ENCODE data around the gene SCYGR4. TPM values are rescaled to one million over a fixed set of nuclear protein-coding genes. Genes with fewer than 3 reads are reported as not detected.

Gene SCYGR4
- total RNA-seq, 1 donor from 2014 or later: not detected

DNA sequence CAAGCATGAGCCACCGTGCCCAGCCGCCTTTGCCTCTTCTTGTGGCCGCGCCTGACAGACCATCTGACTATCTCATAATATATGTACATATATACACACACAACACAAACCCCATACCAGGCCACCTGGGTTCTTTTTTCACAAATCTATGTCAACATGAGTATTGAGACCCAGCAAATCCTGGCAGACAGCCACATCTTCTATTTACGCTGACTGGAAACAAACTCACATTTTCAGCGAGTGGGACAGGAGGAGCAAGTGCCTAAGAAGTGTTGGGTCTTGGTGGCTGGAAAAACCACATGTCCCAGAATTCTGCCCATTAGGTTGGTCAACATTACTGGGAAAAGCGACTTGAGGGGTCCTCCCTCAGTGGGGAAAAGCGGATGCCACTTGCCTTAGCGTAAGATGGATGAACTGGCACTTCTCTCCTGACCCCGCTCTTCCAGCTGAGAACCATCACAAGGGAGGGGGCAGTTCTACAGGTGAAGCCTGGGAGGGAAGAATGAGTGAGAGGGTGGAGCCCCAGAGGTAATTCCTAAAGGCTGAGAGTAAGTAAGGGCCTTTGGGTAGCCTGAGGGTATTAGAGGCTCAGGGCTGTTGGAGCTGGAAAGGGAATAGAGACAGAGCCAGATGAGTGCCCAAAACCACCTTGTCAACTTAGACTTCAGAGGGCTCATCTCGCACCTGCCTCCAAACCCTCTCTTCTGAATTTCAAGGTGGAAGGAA is 4.6 kb upstream of the SCYGR4 start:
- intact Hi-C loops (cut with micrococcal nuclease): no loop called here
- no peak for DNase-seq
- ATAC-seq: no peak

DNA sequence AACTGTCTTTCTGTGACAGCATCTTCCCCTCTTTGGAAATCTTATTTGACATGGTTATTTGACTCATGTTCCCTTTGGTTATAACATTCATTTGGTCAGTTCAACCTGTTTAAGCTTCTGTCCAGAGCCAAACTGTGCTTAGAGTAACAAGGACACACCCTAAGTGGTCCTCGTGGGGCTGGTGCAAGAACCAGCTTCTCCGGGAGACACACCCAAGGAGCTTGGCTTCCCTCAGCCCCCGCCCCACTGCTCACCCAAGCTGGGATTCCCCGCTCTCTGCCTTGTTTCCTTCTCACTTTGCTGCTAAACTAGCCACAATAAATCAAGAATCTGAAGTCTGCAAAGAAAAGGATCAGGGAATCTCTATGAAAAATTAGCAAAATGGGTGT is 4.0 kb upstream of the SCYGR4 start:
- intact Hi-C loops (cut with micrococcal nuclease): no loop called here
- ATAC-seq (no peak), DNase-seq (no peak)

DNA sequence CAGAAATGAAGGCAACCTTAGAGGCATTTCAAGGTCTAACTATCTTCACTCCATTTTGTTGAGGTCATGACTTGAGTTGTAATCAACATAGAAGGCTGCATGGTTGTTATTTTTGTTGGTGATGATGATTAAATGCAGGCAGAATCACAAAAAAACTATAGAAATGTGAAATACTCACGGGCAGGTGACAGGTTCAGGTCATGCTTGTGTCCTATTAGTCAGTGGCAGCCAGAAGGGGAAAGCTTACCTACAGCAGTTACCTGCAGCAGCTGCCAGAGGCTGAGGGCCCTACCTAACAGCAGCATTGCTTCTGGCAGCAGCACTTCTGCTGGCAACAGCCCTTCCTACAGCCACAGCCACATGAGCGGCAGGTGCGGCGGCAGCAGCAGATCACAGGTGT is 3.1 kb upstream of the SCYGR4 start:
- intact Hi-C loops (cut with micrococcal nuclease): no loop called here
- no peak for ATAC-seq
- no peak for DNase-seq

DNA sequence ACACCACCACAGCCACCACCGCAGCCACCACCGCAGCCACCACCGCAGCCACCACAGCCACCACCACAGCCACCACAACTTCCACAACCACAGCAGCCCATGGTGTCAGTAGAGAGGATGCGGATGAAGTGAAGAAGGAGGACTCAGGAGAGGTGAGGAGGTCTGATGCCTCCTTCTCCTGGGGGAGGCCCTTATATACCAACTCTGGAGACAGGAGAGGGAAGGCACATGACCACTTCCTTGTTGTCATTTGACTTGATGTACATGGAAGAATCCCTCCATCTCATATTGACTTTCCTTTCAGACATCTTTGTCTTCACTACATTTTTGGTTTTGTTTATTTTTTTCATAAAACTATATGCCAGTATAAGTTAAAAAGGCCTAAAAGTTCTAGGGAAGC is 2.6 kb upstream of the SCYGR4 start, which contains the start of gene SCYGR3:
Gene SCYGR3 (minus strand): TSS at position 101 of the 400 bp plus-strand sequence. CDS start 0 bp downstream, at position 101.
- DNase-seq (no peak), ATAC-seq (no peak)
- intact Hi-C loops (cut with micrococcal nuclease): no loop called here

DNA sequence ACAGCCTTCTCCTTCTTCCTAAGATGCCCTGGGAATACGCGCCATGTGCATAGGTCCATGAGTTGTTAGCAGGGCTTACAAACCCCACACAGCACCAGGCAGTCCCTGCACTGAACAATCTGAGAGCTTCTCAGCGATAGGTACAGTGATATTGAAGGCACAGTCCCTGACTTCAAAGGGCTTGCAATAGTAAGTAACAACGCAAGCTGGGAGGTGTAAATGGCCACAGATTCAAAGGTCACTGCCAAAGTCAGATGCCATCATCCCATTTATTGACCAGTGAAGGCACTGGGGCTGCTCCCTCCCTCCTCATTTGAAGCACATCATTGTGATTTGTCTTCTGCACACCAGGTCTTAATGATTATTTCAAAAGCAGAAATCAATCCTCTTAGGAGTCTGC is 2.1 kb upstream of the SCYGR4 start:
- no peak for ATAC-seq
- intact Hi-C loops (cut with micrococcal nuclease): no loop called here
- DNase-seq: no peak

DNA sequence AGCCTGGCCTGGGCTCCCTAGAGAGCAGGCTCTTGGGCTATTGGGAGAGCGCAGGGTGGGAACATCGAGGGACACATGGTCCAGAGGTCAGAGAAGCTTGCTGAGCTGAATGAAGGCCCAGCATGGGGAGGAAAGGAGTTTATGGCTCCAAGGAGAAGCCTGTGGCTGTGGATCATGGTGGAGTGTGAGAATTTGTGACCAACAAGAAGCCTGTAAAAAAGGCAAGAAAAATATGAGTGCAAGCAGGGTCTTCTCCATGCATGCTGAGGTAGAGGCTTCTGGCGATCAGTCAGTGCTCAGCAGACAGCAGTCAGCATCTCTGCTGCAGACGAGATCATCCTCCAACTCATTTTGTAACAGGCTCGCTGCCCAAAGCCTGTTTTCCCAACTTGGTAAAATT is 1.4 kb upstream of the SCYGR4 start:
- no peak for DNase-seq
- no peak for ATAC-seq
- intact Hi-C loops (cut with micrococcal nuclease): no loop called here

DNA sequence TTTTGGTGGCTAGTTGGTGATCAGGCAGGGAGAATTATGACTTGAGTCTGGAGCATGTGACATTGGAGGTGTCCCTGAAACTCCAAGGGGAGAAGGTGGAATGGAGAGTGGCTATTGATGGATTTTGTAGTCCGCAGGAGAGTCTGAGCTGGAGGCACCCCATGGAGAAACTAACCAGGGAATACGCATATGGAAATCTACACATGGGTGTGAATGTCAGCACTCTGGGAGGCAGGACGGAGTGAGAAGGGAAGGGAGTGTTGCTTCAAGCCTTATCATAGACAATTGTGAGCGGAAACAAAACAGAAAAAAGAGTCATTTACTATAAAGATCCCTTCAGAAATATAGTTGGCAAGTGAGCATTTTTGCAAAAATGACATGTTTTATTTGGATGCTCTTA is 667 bp upstream of the SCYGR4 start:
- ATAC-seq (peak; percentile 17), DNase-seq (no peak)
- intact Hi-C loops (cut with micrococcal nuclease): no loop called here

DNA sequence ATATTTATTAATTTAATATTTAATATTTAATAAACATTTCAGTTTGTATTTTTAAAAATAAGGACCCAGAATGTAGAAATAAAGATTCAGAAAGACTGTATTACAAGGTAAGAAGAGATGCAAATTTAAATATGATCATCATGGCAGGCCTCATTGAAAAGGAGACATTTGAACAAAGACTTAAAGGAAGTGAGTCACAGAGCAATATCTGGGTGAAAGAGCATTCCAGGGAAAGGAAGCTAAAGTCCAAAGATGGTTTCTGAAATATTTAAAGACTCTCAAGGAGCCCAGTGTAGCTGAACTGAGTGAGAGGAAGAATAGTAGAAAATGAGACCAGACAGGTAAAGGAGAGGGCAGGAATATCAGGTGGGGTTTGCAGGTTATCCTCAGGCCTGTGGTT is 5.9 kb downstream of the SCYGR4 start:
- no peak for DNase-seq
- ATAC-seq: no peak
- intact Hi-C loops (cut with micrococcal nuclease): no loop called here

DNA sequence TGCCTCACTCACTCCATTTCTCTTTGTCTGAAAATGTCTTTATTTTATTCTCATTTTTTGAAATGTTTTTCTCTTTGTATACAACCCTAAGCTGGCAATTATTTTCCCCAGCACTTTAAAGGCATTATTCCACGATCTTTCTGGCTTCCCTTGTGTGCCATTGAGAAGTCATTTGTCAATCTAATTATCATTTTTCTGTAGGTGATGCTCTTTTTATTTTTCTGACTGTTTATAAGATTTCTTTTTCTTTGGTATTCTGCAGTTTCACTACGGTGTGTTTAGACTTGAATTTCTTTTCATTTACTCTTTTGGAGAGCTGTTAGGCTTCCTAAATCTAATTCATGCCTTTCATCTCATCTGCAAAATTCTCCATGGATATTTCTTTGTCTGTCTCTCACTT is 8.1 kb downstream of the SCYGR4 start:
- ATAC-seq (no peak), DNase-seq (no peak)
- intact Hi-C loops (cut with micrococcal nuclease): no loop called here

DNA sequence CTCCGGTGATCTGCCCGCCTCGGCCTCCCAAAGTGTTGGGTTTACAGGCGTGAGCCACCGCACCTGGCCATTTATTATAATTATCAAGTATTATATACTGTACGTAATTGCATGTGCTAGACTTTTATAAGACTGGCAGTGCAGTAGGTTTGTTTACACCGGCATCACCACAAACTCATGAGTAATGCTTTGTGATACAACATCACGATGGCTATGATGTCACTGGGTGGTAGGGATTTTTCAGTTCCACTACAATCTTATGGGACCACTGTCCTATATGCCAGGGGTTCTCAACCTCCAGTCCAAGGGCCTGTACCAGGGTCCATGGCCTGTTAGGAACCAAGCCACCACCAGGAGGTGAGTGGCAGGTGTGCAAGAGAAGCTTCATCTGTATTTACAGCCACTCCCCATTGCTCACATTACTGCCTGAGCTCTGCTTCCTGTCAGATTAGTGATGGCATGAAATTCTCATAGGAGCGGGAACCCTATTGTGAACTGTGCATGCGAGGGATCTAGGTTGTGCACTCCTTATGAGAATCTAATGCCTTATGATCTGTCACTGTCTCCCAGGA is 9.4 kb downstream of the SCYGR4 start:
- intact Hi-C loops (cut with micrococcal nuclease): no loop called here
- no peak for DNase-seq
- no peak for ATAC-seq

DNA sequence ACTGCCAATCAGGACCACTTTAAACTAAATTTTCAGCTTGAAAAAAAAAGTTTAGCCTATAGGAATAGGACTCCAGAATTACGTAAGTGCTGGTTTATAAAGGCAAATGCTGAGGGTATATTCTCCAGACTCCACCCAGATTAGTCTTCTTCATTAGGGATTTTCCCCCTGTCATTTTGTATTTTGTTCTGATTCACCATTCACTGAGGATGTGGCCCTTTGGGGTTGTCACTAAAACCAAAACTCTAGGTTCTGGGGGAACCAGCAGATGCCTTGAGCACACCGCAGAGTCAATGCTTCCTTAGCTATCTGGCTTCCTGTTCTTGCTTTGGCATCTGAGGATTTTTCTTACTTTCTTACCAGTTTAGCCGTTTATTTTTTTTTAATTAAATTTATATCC is 10.5 kb downstream of the SCYGR4 start:
- intact Hi-C loops (cut with micrococcal nuclease): no loop called here
- no peak for DNase-seq
- ATAC-seq: no peak

DNA sequence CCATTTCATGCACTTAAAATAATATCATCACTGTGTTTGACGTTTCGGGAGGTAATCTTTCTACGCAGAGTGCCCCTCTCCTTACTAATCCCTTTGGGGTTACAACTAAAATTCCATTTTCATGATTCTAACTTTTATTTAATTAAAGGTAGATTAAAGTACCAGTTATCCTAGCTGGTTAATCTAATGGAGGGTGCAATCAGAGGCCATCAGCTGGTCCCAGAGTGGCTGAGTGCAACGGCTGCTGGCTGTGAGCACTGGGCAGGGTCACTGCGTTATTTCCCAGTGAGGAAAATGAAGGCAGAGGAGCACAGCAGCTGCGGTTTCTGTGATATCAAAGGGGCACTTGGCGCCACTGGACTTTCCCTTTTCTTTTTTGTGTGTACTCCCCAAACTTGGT is 12.1 kb downstream of the SCYGR4 start:
- DNase-seq (no peak), ATAC-seq (no peak)
- intact Hi-C loops (cut with micrococcal nuclease): no loop called here

DNA sequence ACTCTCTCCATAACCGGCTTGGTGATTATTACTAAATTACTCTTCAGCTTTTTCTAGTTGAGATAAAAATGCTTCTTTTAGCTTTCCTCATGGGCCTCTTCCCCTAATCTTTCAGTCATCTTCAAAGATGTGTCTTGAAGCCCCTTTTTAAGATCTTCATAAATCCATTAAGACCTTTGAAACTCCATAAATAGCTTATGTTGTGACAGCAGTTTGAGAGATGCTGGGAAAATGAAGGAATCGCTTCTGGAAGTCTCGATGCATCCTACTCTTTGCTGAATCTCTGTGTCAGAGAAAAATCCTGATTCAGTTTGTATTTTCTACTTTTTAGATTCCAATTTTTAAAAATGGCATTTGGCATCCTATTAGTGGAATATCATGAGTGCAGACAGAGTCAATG is 13.0 kb downstream of the SCYGR4 start:
- ATAC-seq: no peak
- intact Hi-C loops (cut with micrococcal nuclease): no loop called here
- no peak for DNase-seq

DNA sequence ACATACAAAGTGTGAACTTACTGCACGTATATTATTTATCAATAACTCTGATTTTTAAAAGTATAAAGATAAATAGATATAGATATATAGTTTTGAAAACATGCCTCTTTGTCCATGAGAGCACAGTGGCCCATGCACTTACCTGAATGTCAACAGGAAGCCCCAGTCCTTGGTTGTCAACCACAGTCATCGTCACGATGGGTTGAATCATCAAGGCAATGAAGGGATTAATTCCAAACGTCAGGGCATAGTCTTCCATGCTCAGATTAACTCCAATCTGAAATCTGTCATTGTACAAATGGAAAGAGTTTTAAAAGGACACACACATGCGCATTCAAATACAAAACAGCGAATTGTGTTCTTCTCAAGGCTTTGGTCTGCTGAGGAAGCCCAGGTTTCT is 15.5 kb downstream of the SCYGR4 start:
- ATAC-seq: no peak
- intact Hi-C loops (cut with micrococcal nuclease): no loop called here
- no peak for DNase-seq

DNA sequence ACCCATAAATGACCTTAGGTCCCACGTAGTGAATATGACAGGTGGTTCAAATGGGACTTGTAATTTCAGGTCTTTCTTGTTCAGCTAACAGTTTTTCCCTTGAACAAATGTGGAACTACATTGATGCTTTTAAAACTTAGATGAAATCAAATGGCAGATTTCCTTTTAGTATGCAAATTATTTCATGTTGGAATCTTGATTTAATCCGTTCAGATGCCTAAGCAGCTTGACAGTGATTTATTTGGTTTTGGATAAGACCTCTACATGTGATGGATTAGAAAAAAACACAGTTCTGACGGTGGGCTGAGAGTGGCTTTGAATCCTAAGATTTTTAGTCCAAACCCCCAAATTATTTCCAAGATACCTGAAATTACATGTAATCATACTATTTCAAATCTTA is 16.9 kb downstream of the SCYGR4 start:
- ATAC-seq (no peak), DNase-seq (no peak)
- intact Hi-C loops (cut with micrococcal nuclease): no loop called here

DNA sequence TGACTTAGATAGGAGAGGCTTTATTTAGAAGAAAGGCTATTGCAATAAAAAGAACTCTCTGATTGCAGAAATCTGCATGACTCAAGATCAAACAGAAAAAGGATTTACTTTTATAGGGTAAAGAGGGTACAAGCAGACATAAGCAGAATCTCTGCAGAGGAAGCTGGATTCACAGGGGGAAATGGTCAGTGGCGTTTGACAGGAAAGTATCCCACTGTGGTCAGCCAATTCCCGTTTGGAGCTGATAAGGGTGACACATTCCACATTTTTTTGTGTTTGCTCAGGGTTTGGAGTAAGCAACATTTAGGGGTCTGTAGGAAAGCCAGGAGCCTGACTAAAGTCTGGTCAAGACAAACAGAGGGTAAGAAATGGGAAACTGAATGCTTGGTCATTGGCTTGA is 25.4 kb downstream of the SCYGR4 start:
- DNase-seq (no peak), ATAC-seq (no peak)
- intact Hi-C loops (cut with micrococcal nuclease): no loop called here

DNA sequence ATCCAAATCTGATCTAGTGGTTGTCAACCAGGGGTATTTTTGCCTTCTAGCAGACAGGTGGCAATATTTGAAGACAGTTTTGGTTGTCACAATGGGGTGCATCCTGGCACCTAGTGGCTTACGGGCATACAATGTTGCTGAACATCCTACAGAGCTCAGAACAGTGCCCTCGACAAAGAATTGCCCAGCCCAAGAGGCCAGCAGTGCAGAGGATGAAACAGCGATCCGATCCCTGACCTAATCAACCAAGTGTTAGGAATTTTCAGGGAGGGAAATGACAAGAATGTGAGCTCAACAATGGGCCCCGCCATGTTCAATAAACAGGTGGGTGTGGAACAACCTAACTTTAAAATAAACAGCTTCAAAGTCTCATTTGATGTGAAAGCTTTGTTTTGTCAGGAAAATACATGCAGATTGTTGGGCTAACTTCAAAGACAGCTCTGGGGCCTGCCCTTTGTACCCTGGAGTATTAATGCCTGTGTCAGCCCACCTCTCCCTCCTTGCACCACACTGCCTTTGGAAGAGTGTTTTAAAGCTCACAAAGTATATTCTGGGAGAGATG is 26.8 kb downstream of the SCYGR4 start:
- intact Hi-C loops (cut with micrococcal nuclease): no loop called here
- DNase-seq (no peak), ATAC-seq (no peak)

DNA sequence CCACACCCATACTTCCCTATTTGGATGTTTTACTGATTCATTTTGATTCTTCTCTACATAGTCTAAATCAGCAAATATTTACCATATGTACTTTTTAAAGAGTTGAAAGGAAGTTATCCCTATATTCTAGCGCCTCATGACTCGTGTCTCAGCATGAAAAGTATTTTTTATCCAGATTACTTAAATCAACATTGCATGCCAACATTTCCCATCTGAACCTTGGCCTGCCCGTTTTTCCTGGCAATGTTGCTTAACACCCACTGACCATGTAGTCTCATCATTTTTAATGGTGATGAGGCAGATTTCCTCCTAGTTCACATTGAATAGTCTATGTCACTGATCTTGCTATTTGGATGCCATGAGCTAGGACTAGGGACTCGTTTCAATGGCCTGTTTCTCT is 36.1 kb downstream of the SCYGR4 start:
- ATAC-seq: no peak
- intact Hi-C loops (cut with micrococcal nuclease): no loop called here
- DNase-seq: no peak

DNA sequence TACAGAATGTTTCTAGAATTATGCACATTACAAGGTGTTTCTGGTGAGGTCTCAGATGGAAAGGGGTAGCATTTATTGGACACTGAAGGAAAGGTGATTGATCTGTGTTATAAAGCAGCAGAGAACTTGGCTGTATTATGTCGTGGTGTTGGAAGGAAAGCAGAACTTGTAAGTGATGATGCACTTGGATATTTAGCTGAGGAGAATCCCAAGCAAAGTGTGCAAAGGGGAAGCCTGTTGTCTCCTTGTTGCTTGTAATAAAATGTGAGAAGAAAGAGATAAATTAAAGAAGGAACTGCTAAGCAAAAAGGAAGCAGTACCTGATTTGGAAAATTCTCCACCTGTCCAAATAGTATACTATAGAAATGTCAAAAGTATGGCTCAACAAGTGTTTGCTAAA is 37.1 kb downstream of the SCYGR4 start:
- DNase-seq (no peak), ATAC-seq (no peak)
- intact Hi-C loops (cut with micrococcal nuclease): no loop called here

DNA sequence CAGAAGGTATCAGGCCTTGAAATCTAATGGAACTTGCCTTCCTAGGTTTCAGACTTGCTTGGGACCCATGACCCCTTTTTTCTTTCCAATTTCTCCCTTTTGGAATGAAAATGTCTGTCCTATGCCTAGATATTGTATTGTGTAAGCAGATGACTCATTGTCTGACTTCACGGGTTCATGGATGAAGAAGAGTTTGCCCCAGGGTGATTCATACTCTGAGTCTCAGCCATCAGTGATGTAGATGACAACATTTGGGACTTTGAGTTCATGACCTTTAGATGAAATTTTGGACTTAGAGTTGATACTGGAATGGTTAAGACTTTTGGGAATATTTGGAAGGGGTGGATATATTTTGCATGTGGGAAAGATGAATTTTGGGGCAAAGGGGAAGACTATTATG is 38.2 kb downstream of the SCYGR4 start:
- ATAC-seq (peak; percentile 90), DNase-seq (no peak)
- intact Hi-C loops (cut with micrococcal nuclease): no loop called here

DNA sequence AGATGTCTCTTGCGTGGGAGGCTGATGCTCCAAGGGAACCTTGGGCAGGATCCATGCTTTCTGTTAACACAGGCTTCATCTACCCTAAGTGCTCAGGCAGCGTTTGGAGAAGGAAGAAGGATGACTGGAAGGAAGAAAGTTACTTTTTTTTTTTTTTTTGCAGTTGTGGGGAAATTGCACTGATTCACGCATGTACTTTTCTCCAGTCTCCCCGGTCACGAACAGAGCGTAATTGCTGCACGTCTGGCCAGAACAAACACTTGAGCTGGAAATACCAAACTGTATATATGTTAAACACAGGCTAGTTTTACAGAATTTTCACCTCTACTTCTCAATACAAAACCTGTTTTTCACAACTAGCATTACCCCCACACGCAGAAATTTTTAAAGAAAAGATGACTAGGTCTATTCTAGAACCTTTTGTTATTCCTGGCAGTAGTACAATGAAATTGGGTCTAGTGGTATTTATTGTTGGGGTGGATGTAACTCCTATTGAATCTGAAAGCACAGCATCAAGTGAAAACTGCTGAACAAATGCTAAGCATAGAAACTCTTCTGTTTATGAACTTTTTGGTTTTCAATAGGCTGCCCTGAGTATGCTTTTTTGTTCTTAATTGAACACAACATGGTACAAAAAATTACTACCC is 40.0 kb downstream of the SCYGR4 start:
- ATAC-seq (no peak), DNase-seq (no peak)
- intact Hi-C loops (cut with micrococcal nuclease): no loop called here

All from left ventricle myocardium superior (tissue), 1 donor.